Measurements from ENCODE around the gene ITGB7.

GRCh38 chr12:53152390-53152789 lies 54.7 kb downstream of the ITGB7 start:
- TF ChIP-seq POLR2A (IDR thresholded peaks at IDR 0.05) (no peak), CTCF (IDR thresholded peaks at IDR 0.05) (no peak)
